Esophagus muscularis mucosa (tissue), 4 donors: ENCODE measurements around the gene SPAG4. TPM values are rescaled to one million over a fixed set of nuclear protein-coding genes. Genes with fewer than 3 reads are reported as not detected.

Experiments
- DNase-seq: peaks from one replicate; pipeline ENCODE4 v3.0.0-alpha.2; 2017; ENCODE audit errors: extremely low spot score
- H3K27ac ChIP-seq, 4 donors: fragments of 200-600 bp; sonication (generic); replicated peaks in 1 of 4; 1 replicate in 3 of 4; 2 replicates in 1 of 4; pipeline ENCODE4 v1.5.1; 2016 to 2019; ENCODE audit warnings: mild to moderate bottlenecking in 1 of 4
- H3K27me3 ChIP-seq, 4 donors: fragments of 200-600 bp; sonication (generic); one replicate each; pipeline versions ENCODE4 v1.5.1 to v1.6.0; 2016 to 2019
- H3K36me3 ChIP-seq, 4 donors: fragments of 200-600 bp; sonication (generic); one replicate each; pipeline ENCODE4 v1.5.1; 2016 to 2019
- H3K4me1 ChIP-seq, 4 donors: fragments of 200-600 bp; sonication (generic); one replicate each; pipeline ENCODE4 v1.5.1; 2016 to 2019
- H3K4me3 ChIP-seq, 4 donors: fragments of 200-600 bp; sonication (generic); 1 replicate in 2 of 4; 2 replicates in 2 of 4; pipeline ENCODE4 v1.5.1; 2016 to 2019; ENCODE audit warnings: mild to moderate bottlenecking in 4 of 4, moderate library complexity in 1 of 4
- H3K9me3 ChIP-seq, 4 donors: fragments of 200-600 bp; sonication (generic); 1 replicate in 3 of 4; 2 replicates in 1 of 4; pipeline ENCODE4 v1.5.1; 2016 to 2019
- EP300 ChIP-seq: sonication (generic); formaldehyde crosslinking; IDR thresholded peaks from one replicate; pipeline ENCODE4 v1.6.1; 2017; ENCODE audit warnings: antibody characterized with exemption
- POLR2A ChIP-seq: fragments of 450-650 bp; IDR thresholded peaks from one replicate; pipeline ENCODE4 v1.6.1; 2017; ENCODE audit warnings: antibody characterized with exemption, moderate library complexity, mild to moderate bottlenecking, low read depth
- POLR2AphosphoS5 ChIP-seq, 2 donors: sonication (generic); formaldehyde crosslinking; IDR thresholded peaks; one replicate each; pipeline ENCODE4 v1.6.1; 2017; ENCODE audit warnings: antibody characterized with exemption in 2 of 2
- WGBS: methylation state at CpG from one replicate; pipeline ENCODE4 v1.1.5; 2018; 5-methylcytosine and 5-hydroxymethylcytosine counted together
- intact Hi-C: fragments of 100-400 bp; cut with DNase I; formaldehyde crosslinking; loops from one replicate; pipeline ENCODE4 v1.15.1; 2023
- total RNA-seq, 4 donors: library from RNA; depleted of rRNA; stranded (reverse); fragments of >200 nt; gene quantifications; one replicate each; pipeline versions ENCODE4 v1.1.0 to v1.2.1, GENCODE V29; 2016
- TF ChIP-seq, protein P1 (sequence below), 3 experiments: fragments of 200-600 bp in 2 of 3; fragments of 450-650 bp in 1 of 3; sonication (generic) in 2 of 3; IDR thresholded peaks; one replicate each; pipeline ENCODE4 v1.5.1; 2017 to 2019; ENCODE audit warnings: antibody characterized with exemption in 3 of 3, mild to moderate bottlenecking in 2 of 3, moderate library complexity in 1 of 3

Gene SPAG4
- total RNA-seq, 4 donors from 2014 or later, result 2.6 to 5.0 (median 2.9) TPM

DNA sequence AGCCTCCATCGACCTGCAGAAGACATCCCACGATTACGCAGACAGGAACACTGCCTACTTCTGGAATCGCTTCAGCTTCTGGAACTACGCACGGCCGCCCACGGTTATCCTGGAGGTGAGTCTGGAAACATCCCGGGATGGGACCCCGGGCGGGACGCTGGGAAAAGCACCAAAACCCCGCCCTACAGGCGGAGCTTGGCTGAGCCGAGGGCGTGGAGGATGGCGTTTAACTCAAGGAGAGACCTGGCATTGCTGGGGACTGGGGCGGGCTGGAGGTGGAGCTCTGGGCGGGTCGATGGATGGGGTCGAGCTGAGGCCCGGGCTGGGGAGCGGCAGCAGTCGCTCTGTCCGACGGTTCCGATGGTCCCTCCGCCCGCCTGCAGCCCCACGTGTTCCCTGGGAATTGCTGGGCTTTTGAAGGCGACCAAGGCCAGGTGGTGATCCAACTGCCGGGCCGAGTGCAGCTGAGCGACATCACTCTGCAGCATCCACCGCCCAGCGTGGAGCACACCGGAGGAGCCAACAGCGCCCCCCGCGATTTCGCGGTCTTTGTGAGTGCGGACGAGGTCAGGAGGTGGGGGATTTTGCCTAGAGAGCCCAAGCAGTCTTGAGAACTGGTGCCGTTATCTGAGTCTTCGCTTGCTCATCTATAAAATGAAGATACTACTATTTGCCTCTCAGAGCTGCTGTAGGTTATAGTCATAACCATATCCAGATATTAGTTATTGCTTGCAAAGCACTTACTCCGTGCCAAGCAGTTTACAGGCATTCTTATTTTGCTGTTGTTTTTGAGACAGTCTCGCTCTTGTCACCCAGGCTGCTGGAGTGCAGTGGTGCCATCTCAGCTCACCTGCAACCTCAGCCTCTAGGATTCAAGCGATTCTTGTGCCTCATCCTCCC, 3.8 kb downstream of the SPAG4 start:
- H3K9me3 ChIP-seq, result no peaks in the 10 kb centered on the region
- H3K27me3 ChIP-seq, result no peaks in the 10 kb centered on the region
- H3K27ac ChIP-seq, result peak overlapping the region; percentile 44 to 98 (median 92)
- peak; percentile 96 for DNase-seq
- peak overlapping the region; percentile 60 to 68 (median 62) for H3K4me3 ChIP-seq
- WGBS, result 16% methylated on average over 14 of the region's 49 CpGs
- TF ChIP-seq, protein P1, sequence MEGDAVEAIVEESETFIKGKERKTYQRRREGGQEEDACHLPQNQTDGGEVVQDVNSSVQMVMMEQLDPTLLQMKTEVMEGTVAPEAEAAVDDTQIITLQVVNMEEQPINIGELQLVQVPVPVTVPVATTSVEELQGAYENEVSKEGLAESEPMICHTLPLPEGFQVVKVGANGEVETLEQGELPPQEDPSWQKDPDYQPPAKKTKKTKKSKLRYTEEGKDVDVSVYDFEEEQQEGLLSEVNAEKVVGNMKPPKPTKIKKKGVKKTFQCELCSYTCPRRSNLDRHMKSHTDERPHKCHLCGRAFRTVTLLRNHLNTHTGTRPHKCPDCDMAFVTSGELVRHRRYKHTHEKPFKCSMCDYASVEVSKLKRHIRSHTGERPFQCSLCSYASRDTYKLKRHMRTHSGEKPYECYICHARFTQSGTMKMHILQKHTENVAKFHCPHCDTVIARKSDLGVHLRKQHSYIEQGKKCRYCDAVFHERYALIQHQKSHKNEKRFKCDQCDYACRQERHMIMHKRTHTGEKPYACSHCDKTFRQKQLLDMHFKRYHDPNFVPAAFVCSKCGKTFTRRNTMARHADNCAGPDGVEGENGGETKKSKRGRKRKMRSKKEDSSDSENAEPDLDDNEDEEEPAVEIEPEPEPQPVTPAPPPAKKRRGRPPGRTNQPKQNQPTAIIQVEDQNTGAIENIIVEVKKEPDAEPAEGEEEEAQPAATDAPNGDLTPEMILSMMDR (IDR thresholded peaks at IDR 0.05), result peak in 1 of 3 experiments; percentile 11
- TF ChIP-seq POLR2AphosphoS5 (IDR thresholded peaks at IDR 0.05) (peak; percentile 37 to 59), POLR2A (no peak), EP300 (no peak)
- peaks cover 0 to 22% (median 9%) of the 10 kb centered on the region in 4 donors for H3K36me3 ChIP-seq
- intact Hi-C loops, result loop anchor here (5.0 kb wide), 1 partner anchor 43 kb away; the partner anchor contains the start of genes CPNE1 and RBM12
- peaks cover 28 to 45% (median 42%) of the 10 kb centered on the region in 4 donors for H3K4me1 ChIP-seq

DNA sequence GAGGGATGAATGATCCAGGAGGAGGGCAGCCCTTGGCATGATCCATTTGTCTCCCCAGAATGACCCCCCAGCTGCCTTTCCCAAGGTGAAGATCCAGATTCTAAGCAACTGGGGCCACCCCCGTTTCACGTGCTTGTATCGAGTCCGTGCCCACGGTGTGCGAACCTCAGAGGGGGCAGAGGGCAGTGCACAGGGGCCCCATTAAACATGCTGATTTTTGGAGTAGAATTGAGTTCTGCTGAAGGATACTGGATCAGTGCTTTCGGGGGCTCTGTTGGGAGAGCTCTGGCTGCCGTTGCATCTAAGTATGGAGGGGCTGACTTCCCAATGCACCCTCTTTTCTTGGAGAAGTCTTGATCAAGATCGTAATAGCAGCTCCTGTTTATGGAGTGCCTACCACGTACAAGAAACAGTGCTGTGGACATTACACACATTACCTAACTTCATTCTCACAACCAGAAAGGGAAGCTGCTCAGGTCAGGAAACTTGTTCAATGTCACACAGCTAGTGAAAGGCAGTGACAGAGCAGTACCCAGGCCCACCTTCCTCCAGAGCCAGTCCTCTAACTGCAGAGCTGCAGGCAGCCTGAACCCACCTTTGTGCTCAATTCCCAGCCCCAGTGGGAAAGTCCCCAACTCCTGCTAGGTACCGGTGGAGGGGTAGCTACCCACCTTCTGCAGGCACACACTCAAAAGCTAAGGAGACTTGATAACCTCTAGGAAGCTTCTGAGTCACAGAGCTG, 5.4 kb downstream of the SPAG4 start:
- no peak for DNase-seq
- H3K27me3 ChIP-seq, result no peaks in the 10 kb centered on the region
- H3K4me3 ChIP-seq, result no peak overlapping the region
- H3K9me3 ChIP-seq, result no peaks in the 10 kb centered on the region
- peaks cover 10 to 37% (median 22%) of the 10 kb centered on the region in 4 donors for H3K36me3 ChIP-seq
- peaks cover 22 to 35% (median 34%) of the 10 kb centered on the region in 4 donors for H3K4me1 ChIP-seq
- intact Hi-C loops, result no loop called here
- WGBS, result 94% methylated on average over 10 of the region's 11 CpGs
- peak in 1 of 2 donors; percentile 11 for TF ChIP-seq POLR2AphosphoS5 (IDR thresholded peaks at IDR 0.05)
- TF ChIP-seq, protein P1 (IDR thresholded peaks at IDR 0.05), result no peak
- TF ChIP-seq EP300, result no peak
- no peak for TF ChIP-seq POLR2A
- no peak overlapping the region for H3K27ac ChIP-seq

DNA sequence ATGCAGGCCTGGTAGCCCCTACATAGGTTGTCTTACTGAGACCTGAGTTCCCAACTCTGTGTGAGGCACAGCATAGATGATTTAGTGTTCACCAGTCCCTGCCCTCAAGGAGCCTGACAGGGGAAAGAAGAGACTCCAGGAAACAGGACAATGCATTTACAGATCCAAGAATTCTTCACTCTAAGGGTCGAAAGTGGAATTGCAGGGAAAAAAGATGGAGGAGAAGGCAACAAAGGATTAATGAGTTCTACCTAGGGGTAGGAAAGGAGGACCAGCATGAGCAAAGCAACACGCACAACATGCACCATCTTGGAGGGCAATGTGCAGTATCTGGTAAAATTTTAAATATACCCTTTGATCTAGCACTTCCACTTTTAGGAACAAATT, 5.9 kb downstream of the SPAG4 start:
- peaks cover 16 to 43% (median 28%) of the 10 kb centered on the region in 4 donors for H3K36me3 ChIP-seq
- H3K4me1 ChIP-seq, result peaks cover 22 to 34% (median 33%) of the 10 kb centered on the region in 4 donors
- 90% methylated on average over 2 of the region's 2 CpGs for WGBS
- no peak overlapping the region for H3K4me3 ChIP-seq
- no peak overlapping the region for H3K27ac ChIP-seq
- intact Hi-C loops, result no loop called here
- TF ChIP-seq POLR2AphosphoS5 (IDR thresholded peaks at IDR 0.05) (no peak), EP300 (no peak), POLR2A (no peak)
- TF ChIP-seq, protein P1 (IDR thresholded peaks at IDR 0.05), result no peak
- H3K27me3 ChIP-seq, result no peaks in the 10 kb centered on the region
- H3K9me3 ChIP-seq, result no peaks in the 10 kb centered on the region
- DNase-seq, result no peak

DNA sequence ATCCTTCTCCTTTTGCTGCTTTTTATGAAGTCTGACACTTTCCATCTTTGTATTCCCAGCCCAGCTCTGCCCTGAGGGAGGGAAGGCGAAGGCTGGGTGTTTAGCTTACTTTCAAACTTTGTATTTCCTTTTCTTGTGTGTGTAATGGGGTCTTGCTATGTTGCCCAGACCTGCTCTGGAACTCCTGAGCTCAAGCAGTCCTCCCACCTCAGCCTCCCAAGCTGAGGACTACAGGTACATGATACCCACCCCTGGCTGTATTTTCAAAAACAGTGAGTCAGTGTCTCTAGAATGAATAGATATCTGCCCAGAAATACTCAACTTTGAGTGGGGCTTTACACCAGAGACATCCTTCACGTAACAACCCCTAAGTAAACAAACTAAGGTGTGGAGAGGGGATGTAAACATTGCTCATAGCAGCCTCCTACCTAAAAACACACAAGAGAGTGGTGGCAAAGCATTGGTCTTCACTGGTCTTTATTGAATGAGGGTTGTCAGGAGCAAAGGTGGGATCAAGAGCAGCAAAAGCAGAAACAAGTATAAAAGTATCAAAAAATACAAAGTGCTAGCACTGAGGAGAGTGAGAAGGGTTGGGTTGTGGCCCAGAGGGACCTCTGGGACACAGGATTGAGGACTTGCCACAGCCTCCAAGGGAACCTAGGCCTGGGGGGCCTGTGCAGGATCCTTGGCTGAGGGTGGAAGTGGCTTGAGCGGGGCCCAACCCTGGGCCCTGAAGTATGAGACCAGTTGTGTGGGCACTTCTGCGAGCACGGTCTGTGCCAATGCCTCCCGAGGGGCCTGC, 10.2 kb downstream of the SPAG4 start:
- Histone ChIP-seq H3K4me3 (no peak overlapping the region), H3K9me3 (no peaks in the 10 kb centered on the region), H3K4me1 (no peaks in the 10 kb centered on the region), H3K27me3 (no peaks in the 10 kb centered on the region), H3K36me3 (peaks cover 41 to 85% (median 69%) of the 10 kb centered on the region in 4 donors), H3K27ac (no peak overlapping the region)
- intact Hi-C loops, result no loop called here
- 93% methylated on average over 6 of the region's 6 CpGs for WGBS
- DNase-seq, result no peak
- TF ChIP-seq POLR2AphosphoS5 (IDR thresholded peaks at IDR 0.05) (no peak), EP300 (no peak), POLR2A (no peak)
- TF ChIP-seq, protein P1 (IDR thresholded peaks at IDR 0.05), result no peak
